Tibial artery (tissue), 4 donors: ENCODE data around the gene TBX15.

Experiments used
- DNase-seq, 2 donors: peaks; one replicate each; pipeline ENCODE4 v3.0.0-alpha.2; 2019
- H3K27ac ChIP-seq, 2 donors: fragments of 200-600 bp; sonication (generic) in 1 of 2; 1 replicate in 1 of 2; 2 replicates in 1 of 2; pipeline ENCODE4 v1.5.1; 2018 to 2019; ENCODE audit warnings: mild to moderate bottlenecking in 1 of 2
- H3K27me3 ChIP-seq, 2 donors: fragments of 200-600 bp; sonication (generic) in 1 of 2; one replicate each; pipeline versions ENCODE4 v1.5.1 to v1.6.0; 2016 to 2019
- H3K36me3 ChIP-seq, 3 donors: fragments of 200-600 bp; sonication (generic) in 2 of 3; one replicate each; pipeline ENCODE4 v1.5.1; 2016 to 2019; ENCODE audit warnings: mild to moderate bottlenecking in 2 of 3
- H3K4me1 ChIP-seq, 4 donors: fragments of 200-600 bp; sonication (generic) in 2 of 4; 1 replicate in 3 of 4; 2 replicates in 1 of 4; pipeline ENCODE4 v1.5.1; 2016 to 2019
- H3K4me3 ChIP-seq, 2 donors: fragments of 200-600 bp; sonication (generic) in 1 of 2; 1 replicate in 1 of 2; 2 replicates in 1 of 2; pipeline ENCODE4 v1.5.1; 2018 to 2019; ENCODE audit warnings: mild to moderate bottlenecking in 2 of 2
- H3K9me3 ChIP-seq, 3 donors: fragments of 200-600 bp; sonication (generic) in 1 of 3; one replicate each; pipeline ENCODE4 v1.5.1; 2016 to 2019
- CTCF ChIP-seq, 2 experiments: fragments of 200-600 bp in 1 of 2; fragments of 450-650 bp in 1 of 2; IDR thresholded peaks; one replicate each; pipeline ENCODE4 v1.5.1; 2017 to 2019; ENCODE audit warnings: antibody characterized with exemption in 2 of 2, mild to moderate bottlenecking in 1 of 2, moderate library complexity in 1 of 2
- intact Hi-C: fragments of 100-400 bp; cut with DNase I; formaldehyde crosslinking; loops from one replicate; pipeline ENCODE4 v1.15.0; 2023; ENCODE audit warnings: low total_unique reads

TBX15 gene

DNA sequence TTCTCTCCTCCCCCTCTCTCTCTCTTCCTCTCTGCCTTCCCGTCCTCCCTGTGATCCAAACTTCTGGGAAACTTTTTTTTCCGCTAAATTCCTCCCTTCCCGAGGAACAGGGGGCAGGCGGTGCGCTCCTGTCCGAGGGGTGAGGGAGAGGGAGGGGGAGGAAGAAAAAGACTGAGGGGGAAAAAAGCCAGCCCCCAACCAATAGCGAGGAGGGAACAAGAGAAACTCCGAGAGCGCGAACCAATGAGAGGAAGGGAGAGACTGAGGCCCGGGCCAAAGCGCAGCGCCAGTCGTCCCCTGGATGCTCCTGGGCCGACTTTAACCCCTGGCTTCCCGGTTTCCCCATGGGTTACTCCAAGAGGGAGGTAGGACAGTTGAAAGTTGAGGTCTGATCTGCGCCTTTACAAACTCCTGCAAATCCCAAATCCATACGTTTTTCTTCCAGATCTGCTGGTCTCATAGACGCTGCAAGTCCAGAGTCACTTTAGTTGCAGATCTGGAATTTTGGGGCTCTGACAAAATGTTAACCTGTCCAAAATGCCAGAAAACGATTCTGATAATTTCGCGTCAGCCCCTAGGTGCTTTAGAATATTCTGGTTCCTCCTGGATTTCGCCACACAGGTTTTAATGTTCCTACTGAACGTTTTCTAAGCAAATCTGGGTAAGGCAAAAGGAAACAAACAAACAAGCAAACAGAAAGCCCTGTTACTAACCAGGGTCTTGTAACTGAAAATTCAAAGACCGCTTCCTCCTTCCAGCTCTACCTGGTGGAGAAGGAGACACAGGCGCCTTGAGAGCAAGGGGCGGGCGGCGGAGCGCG is at the start of gene TBX15:
TSS of gene TBX15 (minus strand) at position 158 of the 820 bp plus-strand sequence. CDS start 548 bp downstream, outside the sequence.
- H3K27ac ChIP-seq, result peak within 1 kb of the TSS; percentile 95 to 99
- DNase-seq, result peak; percentile 81 to 91
- intact Hi-C loops, result no loop called here
- peak within 1 kb of the TSS; percentile 71 to 91 for H3K4me3 ChIP-seq
- H3K27me3 ChIP-seq, result no peaks in the 10 kb centered on the region
- H3K36me3 ChIP-seq, result no peaks in the 10 kb centered on the region
- no peak for TF ChIP-seq CTCF (IDR thresholded peaks at IDR 0.05)
- peaks cover 0 to 28% (median 9%) of the 10 kb centered on the region in 4 donors for H3K4me1 ChIP-seq
- no peaks in the 10 kb centered on the region for H3K9me3 ChIP-seq

DNA sequence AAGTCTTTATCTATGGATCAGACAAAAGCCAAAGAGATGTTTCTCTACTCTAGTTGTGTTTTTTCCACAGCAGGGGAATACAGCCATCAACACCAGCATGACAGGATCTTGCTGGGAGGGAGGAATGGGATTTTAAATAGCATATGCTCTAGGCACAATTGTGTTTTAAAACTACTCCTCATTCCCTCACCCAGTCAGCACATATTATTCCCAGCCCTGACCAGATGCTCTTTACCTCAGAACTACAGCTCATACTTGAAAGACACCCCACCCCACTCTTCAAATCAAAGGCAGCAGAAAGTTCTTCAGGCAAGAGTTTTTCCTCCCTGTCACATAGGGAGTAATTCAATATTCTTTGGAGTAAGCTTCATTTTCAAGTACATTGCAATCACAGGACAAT is 46.2 kb upstream of the TBX15 start:
- H3K4me1 ChIP-seq, result no peaks in the 10 kb centered on the region
- peaks cover 19 to 36% (median 35%) of the 10 kb centered on the region in 3 donors for H3K36me3 ChIP-seq
- H3K27ac ChIP-seq, result no peak overlapping the region
- H3K27me3 ChIP-seq, result no peaks in the 10 kb centered on the region
- H3K9me3 ChIP-seq, result no peaks in the 10 kb centered on the region
- DNase-seq, result no peak
- intact Hi-C loops, result no loop called here
- no peak for TF ChIP-seq CTCF (IDR thresholded peaks at IDR 0.05)
- no peak overlapping the region for H3K4me3 ChIP-seq

DNA sequence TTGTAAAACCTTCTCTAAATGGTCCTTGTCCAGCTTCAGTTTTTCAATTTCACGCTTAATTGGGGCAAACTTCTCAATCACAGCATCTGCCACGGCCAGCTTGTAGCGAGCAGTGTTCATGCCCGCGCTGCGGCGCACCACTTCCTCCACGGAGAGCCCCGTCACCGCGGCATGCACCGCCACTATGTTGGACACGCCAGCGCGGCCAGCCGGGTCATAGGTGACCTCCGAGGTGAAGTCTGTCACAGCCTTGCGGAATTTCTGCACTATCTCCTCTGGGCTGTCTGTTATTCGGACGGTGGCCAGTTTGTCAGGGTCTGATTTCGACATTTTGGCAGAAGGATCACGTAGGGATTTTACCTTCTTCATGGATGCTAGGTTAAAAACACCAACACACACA is 44.8 kb upstream of the TBX15 start:
- Histone ChIP-seq H3K36me3 (peaks cover 19 to 36% (median 35%) of the 10 kb centered on the region in 3 donors), H3K27me3 (no peaks in the 10 kb centered on the region), H3K4me3 (no peak overlapping the region), H3K4me1 (no peaks in the 10 kb centered on the region), H3K9me3 (no peaks in the 10 kb centered on the region), H3K27ac (no peak overlapping the region)
- TF ChIP-seq CTCF (IDR thresholded peaks at IDR 0.05), result no peak
- no peak for DNase-seq
- intact Hi-C loops, result no loop called here

- Histone ChIP-seq H3K4me1 (no peaks in the 10 kb centered on the region), H3K9me3 (no peaks in the 10 kb centered on the region), H3K27ac (no peak overlapping the region), H3K27me3 (no peaks in the 10 kb centered on the region), H3K36me3 (peaks cover 15 to 25% (median 15%) of the 10 kb centered on the region in 3 donors), H3K4me3 (no peak overlapping the region)
- intact Hi-C loops, result no loop called here
- no peak for TF ChIP-seq CTCF (IDR thresholded peaks at IDR 0.05)
- no peak for DNase-seq
Measured at GRCh38 chr1:119027759-119028158, 39.6 kb upstream of the TBX15 start.

- TF ChIP-seq CTCF (IDR thresholded peaks at IDR 0.05), result no peak
- Histone ChIP-seq H3K4me1 (no peaks in the 10 kb centered on the region), H3K27me3 (no peaks in the 10 kb centered on the region), H3K4me3 (no peak overlapping the region), H3K9me3 (no peaks in the 10 kb centered on the region), H3K36me3 (peaks cover 7 to 17% (median 8%) of the 10 kb centered on the region in 3 donors), H3K27ac (no peak overlapping the region)
- intact Hi-C loops, result no loop called here
- no peak for DNase-seq
Measured at GRCh38 chr1:119026956-119027355, 38.8 kb upstream of the TBX15 start.
